Measurements from ENCODE around the gene PCDH9. TPM values are rescaled to one million over a fixed set of nuclear protein-coding genes. Genes with fewer than 3 reads are reported as not detected.

The PCDH9 gene
- total RNA-seq, 4 donors from 2014 or later = 0.64 to 1.1 (median 0.82) TPM

DNA sequence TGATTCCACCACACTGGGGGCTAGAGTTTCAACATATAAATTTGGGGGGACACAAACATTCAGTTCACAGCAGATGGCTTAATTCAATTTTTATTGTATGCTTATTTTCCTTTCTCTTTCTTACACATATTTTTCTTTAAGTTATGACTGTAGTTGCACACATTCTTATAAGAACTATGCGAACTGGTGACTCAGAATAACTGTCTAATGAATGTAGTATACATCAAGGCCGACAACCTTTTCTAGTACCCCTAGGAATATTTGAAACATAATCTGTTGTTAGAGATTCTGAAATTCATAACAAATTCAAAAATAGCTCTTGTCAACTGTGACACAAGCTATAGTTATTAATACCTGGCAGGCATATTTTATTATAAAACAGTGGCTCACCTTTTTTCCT is 695.6 kb downstream of the PCDH9 start:
- H3K4me3 ChIP-seq = no peak overlapping the region
- DNase-seq (ENCODE audit: low spot score in 2 of 2) = no peak
- H3K36me3 ChIP-seq = no peaks in the 10 kb centered on the region
- WGBS = 88% methylated on average over 2 of the region's 2 CpGs
- H3K27ac ChIP-seq = no peak overlapping the region
- TF ChIP-seq POLR2AphosphoS5 (IDR thresholded peaks at IDR 0.05) = no peak
- TF ChIP-seq, protein P1, sequence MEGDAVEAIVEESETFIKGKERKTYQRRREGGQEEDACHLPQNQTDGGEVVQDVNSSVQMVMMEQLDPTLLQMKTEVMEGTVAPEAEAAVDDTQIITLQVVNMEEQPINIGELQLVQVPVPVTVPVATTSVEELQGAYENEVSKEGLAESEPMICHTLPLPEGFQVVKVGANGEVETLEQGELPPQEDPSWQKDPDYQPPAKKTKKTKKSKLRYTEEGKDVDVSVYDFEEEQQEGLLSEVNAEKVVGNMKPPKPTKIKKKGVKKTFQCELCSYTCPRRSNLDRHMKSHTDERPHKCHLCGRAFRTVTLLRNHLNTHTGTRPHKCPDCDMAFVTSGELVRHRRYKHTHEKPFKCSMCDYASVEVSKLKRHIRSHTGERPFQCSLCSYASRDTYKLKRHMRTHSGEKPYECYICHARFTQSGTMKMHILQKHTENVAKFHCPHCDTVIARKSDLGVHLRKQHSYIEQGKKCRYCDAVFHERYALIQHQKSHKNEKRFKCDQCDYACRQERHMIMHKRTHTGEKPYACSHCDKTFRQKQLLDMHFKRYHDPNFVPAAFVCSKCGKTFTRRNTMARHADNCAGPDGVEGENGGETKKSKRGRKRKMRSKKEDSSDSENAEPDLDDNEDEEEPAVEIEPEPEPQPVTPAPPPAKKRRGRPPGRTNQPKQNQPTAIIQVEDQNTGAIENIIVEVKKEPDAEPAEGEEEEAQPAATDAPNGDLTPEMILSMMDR (IDR thresholded peaks at IDR 0.05) = no peak
- no peak for TF ChIP-seq EP300 (IDR thresholded peaks at IDR 0.05)
- no peak for TF ChIP-seq POLR2A (IDR thresholded peaks at IDR 0.05)
- no peaks in the 10 kb centered on the region for H3K4me1 ChIP-seq
- no peaks in the 10 kb centered on the region for H3K27me3 ChIP-seq
- H3K9me3 ChIP-seq = no peaks in the 10 kb centered on the region

DNA sequence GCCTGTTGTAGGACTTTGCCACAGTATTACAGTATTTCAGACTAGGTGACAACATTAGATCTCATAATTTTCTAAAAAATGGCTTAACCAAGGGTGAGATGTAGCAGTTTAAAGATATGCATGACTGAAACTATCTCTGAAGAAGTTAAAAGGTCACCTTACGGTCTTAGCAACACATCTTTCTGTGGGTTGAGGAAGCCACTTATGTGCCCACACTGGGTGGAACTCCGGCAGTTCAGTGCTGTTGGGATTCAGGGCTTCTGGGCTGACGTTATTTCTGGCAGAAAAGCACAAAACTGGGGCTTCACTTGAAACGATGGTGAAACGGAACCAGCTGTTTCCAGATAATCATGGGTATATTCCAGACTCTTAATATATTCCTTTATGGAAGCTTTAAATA is 697.3 kb downstream of the PCDH9 start:
- H3K9me3 ChIP-seq = no peaks in the 10 kb centered on the region
- no peak overlapping the region for H3K27ac ChIP-seq
- TF ChIP-seq, protein P1 (IDR thresholded peaks at IDR 0.05) = no peak
- TF ChIP-seq POLR2AphosphoS5 (IDR thresholded peaks at IDR 0.05) (no peak), EP300 (IDR thresholded peaks at IDR 0.05) (no peak), POLR2A (IDR thresholded peaks at IDR 0.05) (no peak)
- no peaks in the 10 kb centered on the region for H3K27me3 ChIP-seq
- no peaks in the 10 kb centered on the region for H3K4me1 ChIP-seq
- H3K36me3 ChIP-seq = no peaks in the 10 kb centered on the region
- WGBS = 85% methylated on average over 5 of the region's 5 CpGs
- H3K4me3 ChIP-seq = no peak overlapping the region
- DNase-seq (ENCODE audit: low spot score in 2 of 2) = no peak

DNA sequence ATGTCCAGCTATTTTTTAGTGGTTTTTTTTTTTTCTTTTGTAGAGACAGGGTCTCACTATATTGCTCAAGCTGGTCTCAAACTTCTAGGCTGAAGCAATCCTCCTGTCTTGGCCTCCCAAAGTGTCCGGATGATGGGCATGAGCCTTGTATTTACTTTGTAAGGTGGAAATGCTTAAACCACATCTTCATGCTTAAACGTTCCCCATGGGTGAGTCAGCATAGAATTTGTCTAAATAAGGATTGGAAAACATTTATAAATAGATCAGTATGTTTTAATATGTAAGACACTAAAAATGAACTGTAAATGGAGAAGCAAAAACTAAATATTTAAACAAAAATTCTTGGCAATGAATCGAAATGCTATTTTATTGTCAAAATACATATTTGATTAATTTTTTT is 698.0 kb downstream of the PCDH9 start:
- 70% methylated on average over 3 of the region's 3 CpGs for WGBS
- Histone ChIP-seq H3K27me3 (no peaks in the 10 kb centered on the region), H3K9me3 (no peaks in the 10 kb centered on the region), H3K27ac (no peak overlapping the region), H3K4me3 (no peak overlapping the region), H3K4me1 (no peaks in the 10 kb centered on the region), H3K36me3 (no peaks in the 10 kb centered on the region)
- DNase-seq (ENCODE audit: low spot score in 2 of 2) = no peak
- TF ChIP-seq POLR2A (IDR thresholded peaks at IDR 0.05) (no peak), POLR2AphosphoS5 (IDR thresholded peaks at IDR 0.05) (no peak), EP300 (IDR thresholded peaks at IDR 0.05) (no peak)
- TF ChIP-seq, protein P1 (IDR thresholded peaks at IDR 0.05) = no peak

DNA sequence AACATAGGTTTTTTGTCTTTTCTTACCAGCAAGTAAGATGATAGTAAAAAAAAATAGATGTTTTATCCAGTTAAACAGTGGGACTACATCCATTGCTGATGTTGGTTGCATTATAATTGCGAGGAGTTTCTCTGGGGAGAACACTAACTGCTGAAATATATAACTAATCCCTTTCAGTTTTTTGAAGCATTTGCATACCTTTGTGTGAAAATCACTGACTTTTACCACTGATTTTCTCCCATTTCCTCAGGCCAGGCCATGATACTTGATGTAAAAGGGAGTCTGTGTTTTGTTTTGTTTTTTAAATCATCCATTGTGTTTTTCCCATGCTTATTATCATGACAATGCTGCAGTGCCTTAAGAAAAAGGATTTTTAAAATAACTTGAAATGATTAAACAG is 699.5 kb downstream of the PCDH9 start:
- Histone ChIP-seq H3K9me3 (no peaks in the 10 kb centered on the region), H3K27ac (no peak overlapping the region), H3K36me3 (no peaks in the 10 kb centered on the region), H3K4me3 (no peak overlapping the region), H3K27me3 (no peaks in the 10 kb centered on the region), H3K4me1 (no peaks in the 10 kb centered on the region)
- whole genome bisulfite sequencing = 94% methylated on average over 1 of the region's 1 CpG
- DNase-seq (ENCODE audit: low spot score in 2 of 2) = no peak
- no peak for TF ChIP-seq POLR2A (IDR thresholded peaks at IDR 0.05)
- TF ChIP-seq, protein P1 (IDR thresholded peaks at IDR 0.05) = no peak
- TF ChIP-seq EP300 (IDR thresholded peaks at IDR 0.05) = no peak
- no peak for TF ChIP-seq POLR2AphosphoS5 (IDR thresholded peaks at IDR 0.05)

DNA sequence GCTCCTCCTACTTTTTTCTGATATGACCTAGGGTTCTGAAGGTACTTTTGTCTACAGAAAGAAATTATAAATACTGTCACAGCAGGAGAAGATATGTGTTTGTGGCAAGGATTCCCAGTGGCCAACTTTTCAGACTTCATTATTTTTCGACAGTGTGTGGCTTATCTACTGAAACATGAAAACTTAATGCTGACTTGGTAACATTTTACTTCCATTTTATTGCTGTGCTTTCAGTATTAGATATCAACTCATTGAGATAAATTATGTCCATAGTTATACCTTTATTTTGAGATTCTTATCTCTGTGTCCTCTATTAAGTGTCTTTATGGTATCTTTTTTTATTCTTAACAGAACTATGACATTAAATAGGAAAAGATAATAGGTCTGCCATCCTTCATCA is 700.0 kb downstream of the PCDH9 start:
- Histone ChIP-seq H3K27ac (no peak overlapping the region), H3K9me3 (no peaks in the 10 kb centered on the region), H3K36me3 (no peaks in the 10 kb centered on the region), H3K27me3 (no peaks in the 10 kb centered on the region), H3K4me1 (no peaks in the 10 kb centered on the region), H3K4me3 (no peak overlapping the region)
- DNase-seq (ENCODE audit: low spot score in 2 of 2) = no peak
- 93% methylated on average over 1 of the region's 1 CpG for WGBS
- TF ChIP-seq EP300 (IDR thresholded peaks at IDR 0.05) (no peak), POLR2A (IDR thresholded peaks at IDR 0.05) (no peak), POLR2AphosphoS5 (IDR thresholded peaks at IDR 0.05) (no peak)
- TF ChIP-seq, protein P1 (IDR thresholded peaks at IDR 0.05) = no peak

All from suprapubic skin (tissue), 4 donors.